Measurements from ENCODE around the gene ATRX. TPM values are rescaled to one million over a fixed set of nuclear protein-coding genes. Genes with fewer than 3 reads are reported as not detected.
"Not testable (repeated sequence)": the region's sequence is repeated elsewhere in the genome, so short reads cannot be mapped to it uniquely, and the experiment has no call there.

The ATRX gene
- polyA plus RNA-seq, 1 donor from 2014 or later, result 64.0 TPM

GRCh38 chrX:77768787-77769186, 17.2 kb downstream of the ATRX start:
- Histone ChIP-seq H3K9ac (ENCODE audit: low read length) (no peak overlapping the region), H3K36me3 (ENCODE audit: insufficient read depth, low read length) (no peaks in the 10 kb centered on the region), H3K9me2 (ENCODE audit: insufficient read depth, low read length) (no peaks in the 10 kb centered on the region), H3K4me3 (ENCODE audit: low read length) (no peak overlapping the region), H3K4me2 (ENCODE audit: low read length) (no peak overlapping the region), H3K9me3 (ENCODE audit: low read length) (no peaks in the 10 kb centered on the region), H2AFZ (ENCODE audit: low read depth, low read length) (no peak overlapping the region), H4K20me1 (ENCODE audit: insufficient read depth) (no peaks in the 10 kb centered on the region), H3K79me2 (replicated peaks; ENCODE audit: insufficient read depth, low read length) (peaks cover 33% of the 10 kb centered on the region), H3F3A (ENCODE audit: insufficient read depth, low read length, poor library complexity, severe bottlenecking) (no peaks in the 10 kb centered on the region), H3K27me3 (ENCODE audit: insufficient read depth, low read depth, low read length) (no peaks in the 10 kb centered on the region), H3K27ac (ENCODE audit: low read length) (no peak overlapping the region)
- TF ChIP-seq SMC3 (conservative IDR thresholded peaks at IDR 0.05; ENCODE audit: poor library complexity), result no peak
- no peak for TF ChIP-seq TAF1 (IDR thresholded peaks at IDR 0.05; ENCODE audit: low read depth)
- TF ChIP-seq MXI1 (conservative IDR thresholded peaks at IDR 0.05; ENCODE audit: poor library complexity, severe bottlenecking), result no peak
- no peak for TF ChIP-seq RAD21 (conservative IDR thresholded peaks at IDR 0.05)
- TF ChIP-seq EP300 (conservative IDR thresholded peaks at IDR 0.05; ENCODE audit: poor library complexity, severe bottlenecking), result no peak
- no peak for TF ChIP-seq CTCF (IDR thresholded peaks at IDR 0.05; ENCODE audit: poor library complexity, severe bottlenecking)
- TF ChIP-seq POLR2AphosphoS5 (IDR thresholded peaks at IDR 0.05), result no peak
- TF ChIP-seq REST (IDR thresholded peaks at IDR 0.05; ENCODE audit: borderline replicate concordance), result no peak
- no peak for TF ChIP-seq EZH2 (IDR thresholded peaks at IDR 0.05; ENCODE audit: borderline replicate concordance, insufficient read depth, low read length, poor library complexity, severe bottlenecking)

- not testable (repeated sequence) for H4K20me1 ChIP-seq (ENCODE audit: insufficient read depth); H3K27me3 ChIP-seq (ENCODE audit: insufficient read depth, low read depth, low read length); H2AFZ ChIP-seq (ENCODE audit: low read depth, low read length); H3K9ac ChIP-seq (ENCODE audit: low read length); H3K36me3 ChIP-seq (ENCODE audit: insufficient read depth, low read length); H3K9me2 ChIP-seq (ENCODE audit: insufficient read depth, low read length); H3K27ac ChIP-seq (ENCODE audit: low read length); H3K4me3 ChIP-seq (ENCODE audit: low read length); H3K9me3 ChIP-seq (ENCODE audit: low read length); H3F3A ChIP-seq (ENCODE audit: insufficient read depth, low read length, poor library complexity, severe bottlenecking); H3K4me2 ChIP-seq (ENCODE audit: low read length)
- H3K79me2 ChIP-seq (replicated peaks; ENCODE audit: insufficient read depth, low read length), result peaks cover 32% of the 10 kb centered on the region
Observed at GRCh38 chrX:77766212-77766611, 19.8 kb downstream of the ATRX start.

GRCh38 chrX:77755561-77755960, 30.5 kb downstream of the ATRX start:
- Histone ChIP-seq H3K9ac (ENCODE audit: low read length) (no peak overlapping the region), H3K4me3 (ENCODE audit: low read length) (no peak overlapping the region), H3K4me2 (ENCODE audit: low read length) (no peak overlapping the region), H3K9me3 (ENCODE audit: low read length) (no peaks in the 10 kb centered on the region), H3K27me3 (ENCODE audit: insufficient read depth, low read depth, low read length) (no peaks in the 10 kb centered on the region), H3K9me2 (ENCODE audit: insufficient read depth, low read length) (no peaks in the 10 kb centered on the region), H3K79me2 (replicated peaks; ENCODE audit: insufficient read depth, low read length) (peaks cover 5% of the 10 kb centered on the region), H3F3A (ENCODE audit: insufficient read depth, low read length, poor library complexity, severe bottlenecking) (no peaks in the 10 kb centered on the region), H2AFZ (ENCODE audit: low read depth, low read length) (no peak overlapping the region), H4K20me1 (ENCODE audit: insufficient read depth) (no peaks in the 10 kb centered on the region), H3K36me3 (ENCODE audit: insufficient read depth, low read length) (no peaks in the 10 kb centered on the region), H3K27ac (ENCODE audit: low read length) (no peak overlapping the region)
- TF ChIP-seq SMC3 (conservative IDR thresholded peaks at IDR 0.05; ENCODE audit: poor library complexity) (no peak), EZH2 (IDR thresholded peaks at IDR 0.05; ENCODE audit: borderline replicate concordance, insufficient read depth, low read length, poor library complexity, severe bottlenecking) (no peak), EP300 (conservative IDR thresholded peaks at IDR 0.05; ENCODE audit: poor library complexity, severe bottlenecking) (no peak), MXI1 (conservative IDR thresholded peaks at IDR 0.05; ENCODE audit: poor library complexity, severe bottlenecking) (no peak), TAF1 (IDR thresholded peaks at IDR 0.05; ENCODE audit: low read depth) (no peak), CTCF (IDR thresholded peaks at IDR 0.05; ENCODE audit: poor library complexity, severe bottlenecking) (no peak), RAD21 (conservative IDR thresholded peaks at IDR 0.05) (no peak), POLR2AphosphoS5 (IDR thresholded peaks at IDR 0.05) (no peak), REST (IDR thresholded peaks at IDR 0.05; ENCODE audit: borderline replicate concordance) (no peak)
